NT2/D1 (cell line): ENCODE measurements around the gene LRRC75B.
"Not testable (repeated sequence)": the region's sequence is repeated elsewhere in the genome, so short reads cannot be mapped to it uniquely, and the experiment has no call there.

Source experiments
- DNase-seq: peaks from one replicate; pipeline ENCODE4 v3.0.0-alpha.2; 2011; ENCODE audit warnings: low read depth, low spot score
- H3K27me3 ChIP-seq: 2 replicates; pipeline ENCODE4 v1.6.0; 2011; ENCODE audit warnings: mild to moderate bottlenecking; ENCODE audit not compliant: insufficient read length, insufficient read depth
- H3K36me3 ChIP-seq: 2 replicates; pipeline ENCODE4 v1.6.1; 2011; ENCODE audit warnings: mild to moderate bottlenecking, low read length, mixed read lengths; ENCODE audit not compliant: insufficient read depth, insufficient read length
- H3K4me1 ChIP-seq: 2 replicates; pipeline ENCODE4 v1.5.1; 2011; ENCODE audit not compliant: insufficient read depth, insufficient read length
- H3K4me3 ChIP-seq: 2 replicates; pipeline ENCODE4 v1.5.1; 2011; ENCODE audit warnings: low read depth; ENCODE audit not compliant: insufficient read length
- H3K9ac ChIP-seq: 2 replicates; pipeline ENCODE4 v1.6.0; 2011; ENCODE audit warnings: low read depth; ENCODE audit not compliant: insufficient read length
- H3K9me3 ChIP-seq: 2 replicates; pipeline ENCODE4 v1.5.1; 2011; ENCODE audit warnings: mild to moderate bottlenecking, low read length; ENCODE audit not compliant: insufficient read depth
- SUZ12 ChIP-seq: IDR thresholded peaks from 2 replicates; pipeline ENCODE4 v1.6.1; 2011; ENCODE audit not compliant: insufficient read length, insufficient read depth; ENCODE audit errors: extremely low read depth
- YY1 ChIP-seq: IDR thresholded peaks from 2 replicates; pipeline ENCODE4 v1.6.1; 2011; ENCODE audit not compliant: insufficient read length, insufficient read depth
- ZNF274 ChIP-seq: IDR thresholded peaks from 2 replicates; pipeline ENCODE4 v1.6.1; 2011; ENCODE audit warnings: mild to moderate bottlenecking, low read depth, low read length

Gene LRRC75B

DNA sequence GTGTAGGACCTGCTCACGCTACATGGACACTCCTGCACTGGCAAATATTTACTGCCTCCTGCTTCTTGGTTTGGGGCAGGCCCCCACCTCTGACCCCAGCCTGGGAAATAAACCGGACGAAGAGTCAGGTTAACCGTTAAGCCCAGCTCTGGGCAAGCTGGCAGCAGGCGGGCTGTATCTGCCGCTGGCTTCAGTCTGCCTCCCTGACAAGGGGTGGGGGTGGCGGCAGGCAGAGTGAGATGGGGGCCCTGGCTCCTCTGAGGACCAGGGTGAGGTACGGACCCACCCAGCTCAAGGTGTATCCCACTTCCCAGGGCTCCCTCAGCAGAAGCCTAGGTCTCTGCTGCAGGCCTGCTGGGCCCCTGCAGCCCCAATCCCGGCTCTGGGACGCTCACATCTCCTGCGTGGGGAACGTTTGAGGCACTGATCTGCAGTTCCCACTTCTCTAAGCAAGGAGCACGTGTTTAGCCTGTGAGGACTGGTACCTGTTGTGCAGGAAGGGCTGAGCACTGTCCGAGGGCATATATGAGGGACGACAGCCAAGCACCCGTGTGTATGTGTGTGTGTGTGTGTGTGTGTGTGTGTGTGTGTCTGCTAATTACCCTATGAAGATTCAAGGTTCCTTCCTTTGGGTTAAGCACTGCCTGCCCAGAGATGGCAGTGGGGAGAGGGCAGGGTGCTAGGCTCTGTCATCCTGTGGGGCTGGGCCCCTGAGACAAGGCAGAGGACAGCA lies 1.1 kb upstream of the LRRC75B start:
- H3K9me3 ChIP-seq = no peaks in the 10 kb centered on the region
- H3K4me3 ChIP-seq = no peak overlapping the region
- no peak for DNase-seq
- H3K9ac ChIP-seq = peak overlapping the region; percentile 61
- H3K4me1 ChIP-seq = peaks cover 17% of the 10 kb centered on the region
- H3K36me3 ChIP-seq = peaks cover 1% of the 10 kb centered on the region
- TF ChIP-seq SUZ12 (no peak), YY1 (no peak), ZNF274 (no peak)
- no peaks in the 10 kb centered on the region for H3K27me3 ChIP-seq

DNA sequence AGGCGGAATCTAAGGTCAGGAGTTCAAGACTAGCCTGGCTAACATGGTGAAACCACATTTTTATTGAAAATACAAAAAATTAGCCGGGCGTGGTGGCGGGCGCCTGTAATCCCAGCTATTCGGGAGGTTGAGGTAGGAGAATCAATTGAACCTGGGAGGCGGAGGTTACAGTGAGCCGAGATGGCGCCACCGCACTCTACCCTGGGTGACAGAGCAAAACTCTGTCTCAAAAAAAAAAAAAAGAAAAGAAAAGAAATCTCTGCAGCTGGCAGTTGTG lies 624 bp upstream of the LRRC75B start:
- not testable (repeated sequence) for H3K36me3 ChIP-seq, DNase-seq, H3K9me3 ChIP-seq, H3K4me3 ChIP-seq, H3K27me3 ChIP-seq
- Histone ChIP-seq H3K9ac (peak overlapping the region; percentile 61), H3K4me1 (peaks cover 17% of the 10 kb centered on the region)

DNA sequence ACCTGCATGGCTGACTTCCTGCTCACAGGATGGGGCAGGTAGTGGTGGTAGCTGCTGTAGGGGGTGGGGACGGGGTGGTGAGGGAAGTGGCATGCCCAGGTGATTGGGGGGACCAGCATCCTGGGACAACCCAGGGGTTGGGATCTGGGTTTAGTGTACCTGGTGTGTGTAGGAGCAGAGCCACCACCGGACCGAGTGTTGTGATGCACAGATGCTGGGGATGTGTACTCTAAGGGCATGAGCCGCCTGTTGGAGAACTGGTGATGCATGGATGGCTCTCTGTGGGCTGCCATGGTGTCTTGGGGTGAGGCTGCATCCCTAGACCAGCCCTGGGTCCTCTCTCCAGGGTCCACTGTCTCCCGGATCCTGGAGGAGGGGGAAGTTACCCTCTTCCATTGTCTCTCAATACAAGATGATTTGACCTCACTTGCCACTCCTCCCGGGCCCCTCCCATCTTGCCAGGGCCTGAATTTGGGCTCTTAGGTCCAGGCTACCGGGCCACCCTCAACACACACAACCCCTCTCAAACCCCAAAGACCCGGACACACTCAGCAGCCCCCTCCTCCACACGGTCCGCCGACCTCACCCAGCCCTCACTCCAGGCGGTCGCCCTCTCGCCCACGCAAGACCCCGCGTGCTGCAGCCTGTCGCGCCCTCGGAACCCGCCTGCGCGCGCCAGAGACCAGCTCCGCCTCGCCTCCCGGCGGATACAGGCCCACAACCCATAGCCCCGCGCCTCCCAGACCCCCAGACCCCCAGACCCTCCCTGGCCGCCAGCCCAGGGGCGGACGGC lies 619 bp downstream of the LRRC75B start:
- Histone ChIP-seq H3K9ac (peak overlapping the region; percentile 76), H3K4me1 (peaks cover 17% of the 10 kb centered on the region), H3K36me3 (peaks cover 18% of the 10 kb centered on the region), H3K4me3 (peak overlapping the region; percentile 62), H3K27me3 (no peaks in the 10 kb centered on the region), H3K9me3 (no peaks in the 10 kb centered on the region)
- no peak for DNase-seq
- TF ChIP-seq SUZ12 (no peak), YY1 (no peak), ZNF274 (no peak)

DNA sequence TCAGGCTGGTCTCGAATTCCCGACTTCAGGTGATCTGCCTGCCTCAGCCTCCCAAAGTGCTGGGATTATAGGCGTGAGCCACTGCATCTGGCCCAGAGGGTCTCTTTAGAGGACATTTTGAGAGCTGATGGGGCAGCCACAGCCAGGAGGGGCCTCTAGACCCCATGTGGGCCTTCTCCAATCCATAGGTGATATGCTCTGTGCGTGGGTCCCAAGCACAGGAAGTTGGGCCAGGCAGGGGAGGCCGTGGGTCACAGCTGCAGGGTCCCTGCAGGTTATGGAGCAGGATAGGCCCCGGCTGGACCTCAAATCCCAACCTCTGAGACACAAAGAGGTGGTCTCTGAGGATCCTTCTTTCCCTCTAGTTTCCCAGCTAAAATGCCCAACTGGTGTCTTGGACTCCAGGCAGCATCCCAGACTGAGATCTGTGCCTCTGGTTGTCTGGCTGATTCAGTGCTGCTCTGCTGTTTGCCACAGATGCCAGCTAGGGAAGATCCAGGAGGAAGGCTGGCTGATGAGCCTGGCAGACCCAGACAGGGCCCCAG lies 1.5 kb downstream of the LRRC75B start:
- no peak for TF ChIP-seq YY1
- peaks cover 17% of the 10 kb centered on the region for H3K4me1 ChIP-seq
- H3K9ac ChIP-seq = no peak overlapping the region
- no peak for DNase-seq
- H3K27me3 ChIP-seq = no peaks in the 10 kb centered on the region
- no peak overlapping the region for H3K4me3 ChIP-seq
- no peaks in the 10 kb centered on the region for H3K9me3 ChIP-seq
- peaks cover 21% of the 10 kb centered on the region for H3K36me3 ChIP-seq

DNA sequence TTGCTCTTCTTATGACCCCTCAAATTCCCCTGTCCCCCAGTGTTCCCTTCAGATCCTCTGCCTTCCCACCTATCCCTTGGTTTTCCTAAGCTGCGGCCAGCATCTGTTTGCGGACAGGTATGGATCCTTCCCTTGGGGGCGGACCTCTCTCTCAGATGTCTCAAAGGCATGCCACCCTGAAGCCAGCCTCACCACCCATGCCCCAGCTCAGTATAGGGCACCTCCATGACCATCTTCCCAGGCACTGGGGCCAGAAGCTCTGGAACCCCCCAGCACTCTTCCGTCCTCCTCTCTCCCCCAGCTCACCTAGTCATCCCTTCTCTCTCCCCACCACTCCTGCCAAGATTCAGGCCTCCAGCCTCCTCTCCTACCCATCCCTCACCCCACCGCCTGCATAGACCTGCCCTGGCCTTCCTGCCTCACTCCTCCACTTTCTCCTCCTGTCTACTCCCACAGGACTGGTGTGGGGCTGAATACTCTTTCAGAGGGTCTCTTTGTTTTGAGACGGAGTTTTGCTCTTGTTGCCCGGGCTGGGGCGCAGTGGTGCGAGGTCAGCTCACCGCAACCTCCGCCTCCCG lies 2.2 kb downstream of the LRRC75B start:
- no peak for DNase-seq
- Histone ChIP-seq H3K9ac (no peak overlapping the region), H3K4me3 (no peak overlapping the region), H3K4me1 (peaks cover 17% of the 10 kb centered on the region), H3K9me3 (no peaks in the 10 kb centered on the region), H3K36me3 (peaks cover 27% of the 10 kb centered on the region), H3K27me3 (no peaks in the 10 kb centered on the region)
- TF ChIP-seq YY1 (no peak), SUZ12 (no peak), ZNF274 (no peak)

DNA sequence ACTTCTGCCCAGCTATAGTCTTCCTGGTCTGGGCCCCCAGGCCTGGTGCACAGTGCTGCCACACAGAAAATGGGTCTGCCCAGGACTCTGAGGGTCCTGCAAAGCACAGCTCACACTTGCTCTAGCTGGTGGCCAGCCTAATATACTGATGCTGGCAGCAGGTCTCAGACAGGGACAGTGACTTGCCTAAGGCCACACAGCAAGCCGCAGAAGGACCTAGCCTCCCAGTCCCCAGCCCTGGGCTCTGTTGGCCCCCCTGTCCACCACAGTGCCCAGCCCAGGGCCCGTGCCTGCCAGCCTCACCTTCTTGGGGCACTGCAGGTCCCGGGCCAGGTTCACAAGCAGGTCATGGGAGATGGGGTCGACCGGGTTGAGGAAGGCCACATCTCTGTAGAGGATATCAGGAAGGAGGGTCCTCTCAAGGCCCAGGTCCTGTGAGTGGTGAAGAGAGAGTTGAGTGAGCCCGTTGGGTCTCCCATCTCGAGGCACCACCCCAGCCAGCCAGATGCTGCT lies 3.3 kb downstream of the LRRC75B start:
- Histone ChIP-seq H3K4me3 (no peak overlapping the region), H3K9me3 (no peaks in the 10 kb centered on the region), H3K36me3 (peaks cover 28% of the 10 kb centered on the region), H3K27me3 (no peaks in the 10 kb centered on the region), H3K9ac (no peak overlapping the region), H3K4me1 (peaks cover 15% of the 10 kb centered on the region)
- TF ChIP-seq ZNF274 = no peak
- no peak for DNase-seq

DNA sequence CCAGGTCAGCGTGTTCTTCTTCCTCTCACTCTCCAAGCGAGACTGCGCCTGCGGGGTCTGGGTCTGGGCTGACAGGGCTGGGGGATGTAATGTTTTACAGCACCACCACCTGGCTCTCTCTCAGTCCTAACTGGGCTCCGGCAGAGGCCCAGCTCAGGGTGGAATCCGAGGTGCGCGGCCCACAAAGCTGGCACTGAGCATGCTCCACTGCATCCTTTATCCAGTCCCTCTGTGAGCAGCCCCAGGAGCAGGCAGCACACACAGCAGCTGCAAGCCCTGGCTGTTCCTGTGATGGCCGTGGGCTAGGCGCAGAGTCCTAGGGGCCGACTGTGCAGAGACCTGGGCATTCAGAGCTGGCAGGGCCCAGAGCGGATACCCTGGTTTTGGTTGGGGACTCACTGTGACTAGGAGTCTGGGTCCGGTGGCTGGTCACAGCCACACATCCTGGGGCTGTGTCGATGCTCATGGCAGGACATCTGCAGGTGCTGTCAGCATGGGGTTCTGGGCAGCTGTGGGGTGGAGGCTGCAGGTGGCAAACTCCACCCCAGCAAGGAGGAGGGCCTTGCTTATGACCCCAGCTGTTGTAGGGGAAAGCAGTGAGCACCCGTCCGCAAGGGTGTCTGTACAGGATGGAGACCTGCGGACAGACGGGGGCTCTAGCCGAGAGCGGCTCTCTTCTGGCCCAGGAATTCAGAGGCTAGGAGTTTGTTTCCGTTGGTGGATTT lies 4.0 kb downstream of the LRRC75B start:
- no peaks in the 10 kb centered on the region for H3K9me3 ChIP-seq
- DNase-seq = no peak
- peaks cover 11% of the 10 kb centered on the region for H3K4me1 ChIP-seq
- H3K27me3 ChIP-seq = no peaks in the 10 kb centered on the region
- H3K36me3 ChIP-seq = peaks cover 28% of the 10 kb centered on the region
- TF ChIP-seq SUZ12 (no peak), ZNF274 (no peak), YY1 (no peak)
- H3K9ac ChIP-seq = no peak overlapping the region
- no peak overlapping the region for H3K4me3 ChIP-seq
